Activated naive CD4-positive, alpha-beta T cell treated with anti-CD3 and anti-CD28 coated beads, Interleukin-2, amount 50 U/mL, for 16 hours (primary cell): ENCODE data around the gene BPIFB1.

ENCODE experiments used
- DNase-seq: peaks from one replicate; pipeline ENCODE4 v3.0.0-alpha.2; 2020

BPIFB1 gene, protein sequence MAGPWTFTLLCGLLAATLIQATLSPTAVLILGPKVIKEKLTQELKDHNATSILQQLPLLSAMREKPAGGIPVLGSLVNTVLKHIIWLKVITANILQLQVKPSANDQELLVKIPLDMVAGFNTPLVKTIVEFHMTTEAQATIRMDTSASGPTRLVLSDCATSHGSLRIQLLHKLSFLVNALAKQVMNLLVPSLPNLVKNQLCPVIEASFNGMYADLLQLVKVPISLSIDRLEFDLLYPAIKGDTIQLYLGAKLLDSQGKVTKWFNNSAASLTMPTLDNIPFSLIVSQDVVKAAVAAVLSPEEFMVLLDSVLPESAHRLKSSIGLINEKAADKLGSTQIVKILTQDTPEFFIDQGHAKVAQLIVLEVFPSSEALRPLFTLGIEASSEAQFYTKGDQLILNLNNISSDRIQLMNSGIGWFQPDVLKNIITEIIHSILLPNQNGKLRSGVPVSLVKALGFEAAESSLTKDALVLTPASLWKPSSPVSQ

DNA sequence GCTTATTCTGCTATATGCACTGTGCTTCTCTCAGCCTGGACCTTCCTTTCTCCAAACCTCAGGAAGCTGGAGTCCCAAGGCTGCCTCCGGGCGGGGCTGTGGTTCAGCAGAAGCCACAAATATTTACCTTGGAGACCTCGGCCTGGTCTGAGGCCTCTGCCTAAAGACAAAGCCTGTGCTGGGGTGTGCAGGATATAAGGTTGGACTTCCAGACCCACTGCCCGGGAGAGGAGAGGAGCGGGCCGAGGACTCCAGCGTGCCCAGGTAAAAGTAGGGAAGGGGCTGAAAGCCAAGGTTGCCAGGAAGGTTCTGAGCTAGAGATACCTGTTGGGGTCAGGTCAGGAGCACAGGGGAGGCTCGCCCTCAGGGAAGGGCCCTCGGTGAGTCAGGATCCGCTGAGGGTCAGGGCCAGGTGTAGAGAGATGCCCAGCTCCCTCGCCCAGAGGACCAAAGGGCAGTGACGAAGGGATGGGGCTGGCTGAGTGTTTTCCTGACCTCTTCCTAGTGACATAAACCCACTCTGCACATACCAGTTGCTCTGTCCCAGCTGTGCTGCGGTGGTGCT lies at the start of gene BPIFB1:
Gene BPIFB1 (plus strand): TSS at position 224 of the 565 bp plus-strand sequence. CDS start 2,860 bp downstream, outside the sequence.
- DNase-seq, result no peak

DNA sequence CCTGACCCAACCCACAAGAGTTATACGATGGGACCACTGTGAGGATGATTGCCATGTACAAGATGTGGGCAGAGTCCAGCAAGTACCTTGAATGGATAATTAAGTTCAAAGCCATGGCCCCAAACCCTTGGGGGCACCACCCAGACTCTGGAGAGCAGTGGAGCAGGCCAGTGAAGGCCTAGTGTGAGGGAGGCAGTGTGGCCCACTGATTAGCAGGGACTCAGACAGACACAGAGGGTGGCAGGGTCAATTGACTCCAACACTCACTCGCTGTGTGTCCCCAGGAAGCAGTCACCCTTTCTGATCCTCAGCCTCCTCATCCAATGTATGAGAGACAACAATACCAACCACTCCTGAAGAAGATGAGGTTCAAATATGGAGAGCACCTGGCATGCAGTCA lies 49.0 kb upstream of the BPIFB1 start:
- no peak for DNase-seq

DNA sequence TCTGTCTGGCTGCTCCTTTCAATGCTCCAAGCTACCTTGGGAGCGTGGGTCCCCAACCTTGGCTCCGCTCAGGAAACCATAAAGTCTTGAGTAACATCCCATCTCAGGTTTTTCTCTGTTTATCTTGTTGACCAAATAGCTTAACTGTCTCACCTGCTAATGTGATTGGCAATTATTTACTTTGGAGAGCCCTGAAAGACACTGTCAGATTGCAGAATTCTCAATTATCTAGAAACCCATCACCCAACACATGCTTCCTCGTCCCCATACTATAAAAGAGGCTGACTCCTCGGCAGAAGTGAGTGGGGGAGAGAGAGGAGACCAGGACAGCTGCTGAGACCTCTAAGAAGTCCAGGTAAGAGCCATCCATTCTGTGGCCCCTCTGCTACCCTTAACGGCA lies 47.3 kb upstream of the BPIFB1 start, which contains the start of gene BPIFA1:
Gene BPIFA1 (plus strand): TSS at position 301 of the 400 bp plus-strand sequence. CDS start 1,716 bp downstream, outside the sequence.
- no peak for DNase-seq

DNA sequence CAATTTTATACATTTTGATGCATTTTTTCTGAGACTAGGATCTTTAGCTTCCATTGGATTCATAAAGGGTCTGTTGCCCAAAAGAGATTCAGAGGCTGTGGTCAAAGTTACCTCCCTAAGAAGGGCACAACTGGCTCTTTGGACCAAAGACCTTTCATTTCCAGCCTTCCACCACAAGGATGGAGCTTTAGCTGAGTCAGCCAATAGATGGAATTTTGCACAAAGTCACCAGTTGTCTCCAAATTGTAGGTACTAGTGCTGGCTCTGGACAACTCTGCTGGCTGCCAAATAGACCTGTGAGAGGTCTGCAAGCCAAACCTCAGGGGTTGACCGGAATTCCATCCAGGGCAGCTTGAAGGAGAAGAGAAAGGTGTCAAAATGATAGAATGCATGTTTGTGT lies 46.7 kb upstream of the BPIFB1 start:
- no peak for DNase-seq

DNA sequence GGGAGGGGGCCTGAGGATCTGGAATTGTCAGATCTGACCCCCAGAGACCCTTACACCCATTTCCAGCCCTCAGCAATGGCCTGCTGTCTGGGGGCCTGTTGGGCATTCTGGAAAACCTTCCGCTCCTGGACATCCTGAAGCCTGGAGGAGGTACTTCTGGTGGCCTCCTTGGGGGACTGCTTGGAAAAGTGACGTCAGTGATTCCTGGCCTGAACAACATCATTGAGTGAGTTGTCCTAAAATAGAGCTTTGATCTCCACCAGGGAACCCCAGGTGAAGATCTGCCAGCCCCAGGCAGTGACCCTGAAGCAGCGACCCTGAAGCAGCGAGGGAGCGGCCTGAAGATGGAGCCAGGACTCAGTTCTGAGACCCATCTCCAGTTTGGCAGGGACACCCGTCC lies 45.0 kb upstream of the BPIFB1 start:
- no peak for DNase-seq

DNA sequence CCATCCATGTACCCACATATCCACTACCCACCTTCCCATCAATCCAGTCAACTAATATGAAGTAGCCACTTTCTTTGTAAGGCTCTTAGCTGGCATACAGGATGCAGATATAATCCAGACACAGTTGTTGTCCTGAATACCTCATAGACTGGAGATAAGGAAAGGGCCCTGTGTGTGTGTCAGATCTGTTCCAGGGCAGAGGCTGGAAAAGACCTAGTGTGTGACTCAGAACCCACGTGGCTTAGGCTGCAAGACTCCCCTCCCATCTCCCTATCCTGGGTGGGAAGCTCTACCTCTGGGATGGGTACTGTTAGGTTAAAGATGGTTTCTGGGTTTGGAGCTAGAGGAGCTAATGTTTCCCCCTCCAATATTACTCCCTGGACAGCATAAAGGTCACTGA lies 43.6 kb upstream of the BPIFB1 start:
- no peak for DNase-seq

DNA sequence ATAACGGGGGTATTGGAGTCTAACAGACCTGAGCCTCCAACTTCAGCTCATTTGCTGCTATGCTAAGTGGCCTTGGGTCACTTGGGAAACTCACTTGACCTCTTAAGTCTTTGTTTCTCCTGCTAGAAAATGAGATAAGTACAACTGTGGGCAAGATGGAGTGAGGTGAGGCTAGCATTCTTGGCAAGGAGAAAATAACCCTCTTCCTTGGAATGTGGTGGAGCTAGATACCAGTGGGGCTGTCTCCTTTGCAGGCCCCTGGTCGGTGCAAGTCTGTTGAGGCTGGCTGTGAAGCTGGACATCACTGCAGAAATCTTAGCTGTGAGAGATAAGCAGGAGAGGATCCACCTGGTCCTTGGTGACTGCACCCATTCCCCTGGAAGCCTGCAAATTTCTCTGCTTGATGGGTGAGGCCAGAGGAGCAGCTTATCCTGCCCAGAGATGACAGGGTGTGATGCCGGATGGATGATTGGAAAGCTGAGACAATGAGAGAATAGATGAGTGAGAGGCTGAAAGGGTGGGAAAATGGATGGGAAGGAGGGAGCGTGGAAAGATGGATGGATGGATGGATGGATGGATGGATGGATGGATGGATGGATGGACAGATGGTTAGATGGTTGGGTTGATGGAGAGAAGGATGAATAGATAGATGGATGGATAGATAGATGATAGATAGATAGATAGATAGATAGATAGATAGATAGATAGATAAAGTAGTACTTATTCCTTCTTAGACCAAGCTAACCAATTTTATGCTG lies 42.9 kb upstream of the BPIFB1 start:
- DNase-seq, result no peak

DNA sequence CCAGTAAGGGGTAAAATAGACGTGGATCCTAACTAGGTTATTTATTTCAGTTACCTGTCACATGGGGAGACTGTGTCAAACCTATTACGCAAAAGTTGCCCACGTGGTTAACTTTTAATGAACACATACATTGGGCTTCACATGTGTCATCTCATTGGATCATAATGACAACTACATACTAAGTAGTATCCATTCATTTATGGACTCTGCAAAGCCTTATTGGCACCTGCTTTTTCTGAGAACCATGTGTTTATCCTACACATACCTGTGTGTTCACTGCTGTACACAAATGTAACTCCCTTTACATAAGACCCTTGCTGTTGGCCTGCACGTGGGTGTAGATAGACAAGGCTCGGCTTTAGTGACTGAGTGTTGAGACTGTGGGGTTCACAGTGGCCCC lies 42.1 kb upstream of the BPIFB1 start:
- no peak for DNase-seq

DNA sequence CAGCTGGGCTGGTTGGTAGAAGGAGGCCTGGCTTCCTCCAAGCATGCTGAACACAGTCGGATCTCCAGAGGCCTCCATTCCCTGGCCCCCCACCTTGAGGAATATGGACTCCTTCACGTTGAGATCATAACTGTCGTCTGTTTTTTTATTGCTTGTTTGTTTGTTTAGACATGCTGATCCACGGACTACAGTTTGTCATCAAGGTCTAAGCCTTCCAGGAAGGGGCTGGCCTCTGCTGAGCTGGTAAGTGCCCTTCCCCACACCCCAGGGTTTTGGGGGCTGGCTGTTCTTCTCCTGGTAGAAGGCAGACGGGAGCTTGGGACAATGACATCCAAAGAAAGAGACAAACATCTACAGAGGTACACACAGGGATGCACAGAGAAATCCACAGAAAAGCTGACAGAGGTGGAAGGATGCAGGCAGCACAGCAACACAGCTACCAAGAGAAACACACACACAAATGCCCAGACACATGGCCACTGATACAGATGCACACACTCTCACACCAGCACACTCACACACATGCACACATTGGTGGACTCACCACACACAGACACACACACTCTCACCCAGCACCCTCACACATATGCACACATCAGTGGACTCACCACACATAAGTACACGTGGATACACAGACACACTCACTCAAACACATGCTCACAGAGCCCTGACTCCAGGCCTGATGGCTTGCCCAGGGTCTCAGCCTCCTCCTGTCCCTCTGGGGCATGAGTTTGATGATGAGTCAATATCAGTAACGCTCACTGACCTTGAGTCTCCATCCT lies 40.5 kb upstream of the BPIFB1 start:
- DNase-seq, result no peak

DNA sequence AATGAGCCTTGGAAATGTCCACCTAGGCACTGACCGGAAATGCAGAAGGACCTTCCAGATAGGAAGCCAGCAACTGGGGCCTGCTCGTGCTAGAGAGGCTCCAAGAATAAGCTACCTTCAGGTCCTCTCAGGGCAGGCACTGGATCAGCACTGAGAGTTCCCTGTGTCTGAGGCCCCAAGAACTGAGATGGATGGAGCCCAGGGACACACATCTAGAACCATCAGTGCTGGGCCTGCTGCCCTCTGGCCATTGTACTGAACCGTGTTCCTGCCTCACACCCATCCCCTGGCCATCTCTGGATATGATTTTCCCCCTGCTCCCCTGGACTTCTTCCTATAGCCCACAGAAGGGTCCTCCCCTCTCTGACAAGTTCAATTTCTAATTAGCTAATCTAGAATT lies 36.9 kb upstream of the BPIFB1 start:
- DNase-seq, result no peak

DNA sequence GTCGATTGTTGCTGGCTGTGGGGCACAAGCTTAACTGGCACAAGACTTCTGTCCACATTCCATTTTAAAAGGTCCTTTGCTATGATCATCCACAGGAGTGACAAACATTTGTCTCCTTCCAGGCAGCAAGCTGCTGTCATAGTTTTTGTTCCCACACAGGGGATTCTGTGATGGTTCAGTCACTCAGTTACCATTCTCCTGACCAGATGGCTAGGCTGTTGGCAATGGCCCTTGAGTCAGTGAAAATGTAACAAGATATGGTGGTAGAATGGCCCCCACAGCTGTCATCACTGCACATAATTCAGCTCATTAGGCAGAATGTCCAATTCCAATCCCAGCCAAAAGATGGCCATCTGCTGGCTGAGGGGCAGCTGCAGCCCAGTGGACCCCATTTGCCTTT lies 33.6 kb upstream of the BPIFB1 start:
- DNase-seq, result no peak

DNA sequence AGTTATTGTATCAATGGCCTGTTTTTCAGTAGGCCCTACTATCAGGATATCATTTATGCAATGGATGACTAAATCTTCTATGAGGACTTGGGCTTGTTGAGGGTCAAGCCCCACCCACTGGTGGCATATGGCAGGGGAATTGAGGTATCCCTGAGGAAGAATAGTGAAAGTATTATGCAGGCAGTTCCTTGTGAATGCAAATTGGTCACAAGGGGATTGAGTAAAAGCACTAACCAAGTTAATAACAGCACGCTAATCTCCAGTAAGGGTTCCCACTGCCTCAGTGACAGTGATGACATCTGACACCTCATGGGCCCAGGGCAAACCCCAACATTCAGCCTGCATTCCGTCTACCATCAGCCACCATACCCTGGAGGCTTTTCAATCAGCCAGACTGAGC lies 32.3 kb upstream of the BPIFB1 start:
- no peak for DNase-seq

DNA sequence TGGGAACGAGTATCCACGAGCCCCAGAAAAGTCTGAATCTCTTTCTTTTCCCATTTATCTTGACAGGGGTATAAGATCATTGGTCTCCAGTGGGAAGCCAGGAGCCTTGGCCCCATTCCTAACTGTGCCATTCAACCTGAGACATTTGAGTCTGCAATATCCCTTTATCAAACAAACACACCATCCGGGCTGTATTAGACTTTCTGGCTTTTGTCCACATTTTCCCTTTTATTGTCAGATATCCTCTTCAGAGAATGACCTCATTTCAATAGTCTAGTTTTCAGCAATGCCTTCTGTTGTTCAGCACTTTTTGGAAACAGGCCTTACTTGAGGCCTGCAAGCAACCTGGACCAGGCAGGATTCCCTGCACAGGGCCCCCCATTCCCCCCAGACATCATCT lies 31.5 kb upstream of the BPIFB1 start:
- no peak for DNase-seq

DNA sequence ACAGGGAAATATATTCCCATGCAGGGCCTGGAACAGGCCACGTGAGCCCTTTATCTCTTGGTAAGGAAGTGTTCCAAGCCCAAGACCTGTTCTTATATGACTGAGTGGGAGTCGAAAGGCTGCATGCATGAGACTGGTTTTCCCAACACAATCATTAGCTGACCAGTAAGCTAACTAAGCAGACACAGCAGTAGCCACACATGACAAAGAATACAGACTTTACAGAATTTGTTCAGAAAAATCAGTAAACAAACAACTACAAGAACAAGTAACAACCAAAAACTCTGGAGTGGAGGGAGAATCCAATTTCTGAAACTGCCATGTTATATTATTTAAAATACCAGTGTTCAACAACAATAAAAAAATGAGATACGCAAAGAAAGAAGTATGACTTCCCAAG lies 30.6 kb upstream of the BPIFB1 start:
- DNase-seq, result no peak

DNA sequence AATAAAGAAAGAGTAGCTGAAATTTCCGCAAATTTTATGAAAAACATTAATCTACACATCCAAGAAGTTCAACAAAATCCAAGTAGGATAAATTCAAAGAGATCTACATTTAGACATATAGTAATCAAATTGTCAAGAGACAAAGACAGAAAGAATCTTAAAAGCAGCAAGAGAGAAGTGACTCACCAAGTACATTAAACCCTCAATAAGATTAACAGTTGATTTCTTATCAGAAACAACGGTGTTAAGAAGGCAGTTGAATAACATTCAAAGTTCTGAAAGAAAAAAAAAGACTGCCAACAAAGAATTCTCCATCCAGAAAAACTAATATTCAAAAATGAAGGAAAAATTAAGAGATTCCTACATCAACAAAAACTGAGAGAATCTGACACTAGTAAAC lies 28.0 kb upstream of the BPIFB1 start:
- no peak for DNase-seq

DNA sequence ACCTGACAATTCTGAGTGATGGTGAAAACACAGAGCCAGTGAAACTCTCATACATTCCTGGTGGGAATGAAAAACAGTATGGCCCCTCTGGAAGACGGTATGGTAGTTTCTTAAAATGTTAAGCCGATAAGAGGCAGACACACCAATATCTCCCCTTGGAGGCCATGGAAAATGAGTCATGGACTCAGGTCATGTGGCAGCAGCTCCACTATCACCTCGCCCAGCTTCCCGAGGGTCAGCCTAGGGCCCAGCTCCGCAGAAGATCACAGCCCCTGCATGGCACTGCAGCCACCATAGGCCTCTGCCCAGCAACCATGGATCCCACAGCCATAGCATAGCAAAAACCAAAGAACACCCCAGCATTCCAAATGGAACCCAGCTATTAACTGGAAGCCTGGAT lies 25.8 kb upstream of the BPIFB1 start:
- DNase-seq, result no peak

- DNase-seq, result no peak
Measured at GRCh38 chr20:33259371-33259770, 23.6 kb upstream of the BPIFB1 start.

DNA sequence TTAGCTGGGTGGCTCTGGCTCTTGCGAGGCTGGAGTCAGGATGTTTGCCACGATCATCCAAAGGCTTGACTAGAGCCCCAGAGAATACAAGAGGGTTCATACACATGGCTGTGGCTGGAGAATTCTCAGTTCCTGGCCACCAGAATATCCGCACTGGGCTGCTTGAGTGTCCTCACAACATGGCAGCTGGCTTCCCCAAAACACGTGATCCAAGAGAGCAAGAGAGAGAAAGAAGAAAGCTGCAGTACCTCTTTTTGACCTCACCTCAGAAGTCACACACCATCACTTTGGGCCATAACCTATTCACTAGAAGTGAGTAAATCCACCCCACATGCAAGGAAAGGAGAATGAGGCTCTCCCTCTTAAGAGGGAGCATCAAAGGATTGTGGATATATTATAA lies 21.5 kb upstream of the BPIFB1 start:
- DNase-seq, result no peak

- no peak for DNase-seq
Measured at GRCh38 chr20:33262658-33263065, 20.4 kb upstream of the BPIFB1 start.

DNA sequence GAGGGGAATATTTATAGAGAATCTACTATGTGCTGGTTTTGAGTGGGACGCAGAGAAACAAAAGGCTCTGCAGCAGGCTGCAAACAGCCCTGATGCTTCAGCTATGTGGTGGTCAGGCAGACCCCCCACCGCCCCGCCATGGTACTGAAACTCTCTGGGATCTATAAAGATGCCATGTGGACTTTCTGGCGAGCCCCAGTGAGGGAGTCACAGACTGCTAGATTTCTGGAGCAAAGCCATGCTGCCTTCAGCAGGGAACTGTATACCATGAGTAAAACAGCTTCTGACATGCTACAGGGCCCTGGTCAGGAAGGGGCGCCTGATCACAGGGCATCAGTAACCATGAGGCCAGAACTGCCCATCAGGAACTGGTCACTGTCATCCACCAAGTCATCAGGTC lies 19.2 kb upstream of the BPIFB1 start:
- no peak for DNase-seq

DNA sequence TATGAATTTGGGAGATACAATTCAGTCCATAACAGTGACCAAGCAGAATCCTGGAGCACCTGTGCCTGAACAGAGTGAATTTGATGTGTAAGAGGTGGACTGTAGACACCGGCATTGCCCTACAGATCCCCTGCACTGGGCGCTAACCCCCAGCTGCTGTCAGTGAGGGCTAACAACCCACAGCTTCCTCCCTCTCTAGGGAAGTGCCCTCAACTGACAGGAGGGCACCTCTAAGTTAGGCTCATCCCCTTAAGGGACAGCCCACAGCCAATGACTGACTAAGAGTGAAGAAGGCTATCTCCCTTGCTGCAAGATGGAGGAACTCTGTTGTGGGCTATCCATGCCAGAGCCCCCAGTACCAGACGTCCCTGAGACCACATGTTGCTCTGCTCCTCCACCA lies 15.3 kb upstream of the BPIFB1 start:
- DNase-seq, result no peak

GRCh38 chr20:33272155-33272873 lies 10.7 kb upstream of the BPIFB1 start:
- DNase-seq, result no peak
